WI38 (cell line): Measurements from ENCODE around the gene NUDT19.
"Not testable (repeated sequence)": the region's sequence is repeated elsewhere in the genome, so short reads cannot be mapped to it uniquely, and the experiment has no call there.

Source experiments
- H3K4me3 ChIP-seq: 2 replicates; pipeline ENCODE4 v1.5.1; 2011; ENCODE audit warnings: low read depth, mild to moderate bottlenecking, control low read depth, low read length
- TF ChIP-seq, protein P1 (sequence below): IDR thresholded peaks from 2 replicates; pipeline ENCODE4 v1.5.1; 2012; ENCODE audit warnings: low read depth, mild to moderate bottlenecking, control low read depth, low read length

Gene NUDT19

DNA sequence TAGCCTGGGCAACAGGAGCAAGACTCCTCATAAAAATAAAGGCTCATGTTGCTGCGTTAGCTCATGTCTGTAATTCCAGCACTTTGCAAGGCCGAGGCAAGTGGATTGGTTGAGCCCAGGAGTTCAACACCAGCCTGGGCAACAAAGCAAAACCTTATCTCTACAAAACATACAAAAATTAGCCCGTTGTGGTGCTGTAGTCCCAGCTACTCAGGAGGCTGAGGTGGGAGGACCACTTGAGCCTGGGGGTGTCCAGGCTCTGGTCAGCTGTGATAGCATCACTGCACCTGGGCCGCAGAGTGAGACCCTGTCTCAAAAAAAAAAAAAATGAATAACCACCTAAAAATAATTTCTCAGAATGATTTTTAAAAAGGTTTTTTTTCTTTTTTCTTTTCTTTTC lies 3.9 kb upstream of the NUDT19 start:
- TF ChIP-seq, protein P1, sequence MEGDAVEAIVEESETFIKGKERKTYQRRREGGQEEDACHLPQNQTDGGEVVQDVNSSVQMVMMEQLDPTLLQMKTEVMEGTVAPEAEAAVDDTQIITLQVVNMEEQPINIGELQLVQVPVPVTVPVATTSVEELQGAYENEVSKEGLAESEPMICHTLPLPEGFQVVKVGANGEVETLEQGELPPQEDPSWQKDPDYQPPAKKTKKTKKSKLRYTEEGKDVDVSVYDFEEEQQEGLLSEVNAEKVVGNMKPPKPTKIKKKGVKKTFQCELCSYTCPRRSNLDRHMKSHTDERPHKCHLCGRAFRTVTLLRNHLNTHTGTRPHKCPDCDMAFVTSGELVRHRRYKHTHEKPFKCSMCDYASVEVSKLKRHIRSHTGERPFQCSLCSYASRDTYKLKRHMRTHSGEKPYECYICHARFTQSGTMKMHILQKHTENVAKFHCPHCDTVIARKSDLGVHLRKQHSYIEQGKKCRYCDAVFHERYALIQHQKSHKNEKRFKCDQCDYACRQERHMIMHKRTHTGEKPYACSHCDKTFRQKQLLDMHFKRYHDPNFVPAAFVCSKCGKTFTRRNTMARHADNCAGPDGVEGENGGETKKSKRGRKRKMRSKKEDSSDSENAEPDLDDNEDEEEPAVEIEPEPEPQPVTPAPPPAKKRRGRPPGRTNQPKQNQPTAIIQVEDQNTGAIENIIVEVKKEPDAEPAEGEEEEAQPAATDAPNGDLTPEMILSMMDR: no peak
- no peak overlapping the region for H3K4me3 ChIP-seq

DNA sequence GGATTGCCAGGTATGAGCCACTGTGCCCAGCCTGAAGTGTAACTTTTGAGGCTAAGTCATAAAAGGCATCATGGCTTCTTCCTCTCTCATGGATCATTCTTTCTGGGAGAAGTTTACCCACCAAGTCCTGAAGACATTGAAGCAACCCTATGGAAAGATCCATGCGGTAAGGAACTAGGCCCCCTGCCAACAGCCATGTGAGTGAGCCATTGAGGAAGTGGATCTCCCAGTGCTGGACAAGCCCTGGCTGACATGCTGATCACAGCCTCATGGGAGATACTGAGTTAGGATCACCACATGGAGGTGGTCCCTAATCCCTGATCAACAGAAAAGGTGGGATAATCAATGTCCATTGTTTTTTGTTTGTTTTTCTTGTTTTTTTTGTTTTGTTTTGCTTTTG lies 3.3 kb upstream of the NUDT19 start:
- TF ChIP-seq, protein P1: no peak
- H3K4me3 ChIP-seq: no peak overlapping the region

DNA sequence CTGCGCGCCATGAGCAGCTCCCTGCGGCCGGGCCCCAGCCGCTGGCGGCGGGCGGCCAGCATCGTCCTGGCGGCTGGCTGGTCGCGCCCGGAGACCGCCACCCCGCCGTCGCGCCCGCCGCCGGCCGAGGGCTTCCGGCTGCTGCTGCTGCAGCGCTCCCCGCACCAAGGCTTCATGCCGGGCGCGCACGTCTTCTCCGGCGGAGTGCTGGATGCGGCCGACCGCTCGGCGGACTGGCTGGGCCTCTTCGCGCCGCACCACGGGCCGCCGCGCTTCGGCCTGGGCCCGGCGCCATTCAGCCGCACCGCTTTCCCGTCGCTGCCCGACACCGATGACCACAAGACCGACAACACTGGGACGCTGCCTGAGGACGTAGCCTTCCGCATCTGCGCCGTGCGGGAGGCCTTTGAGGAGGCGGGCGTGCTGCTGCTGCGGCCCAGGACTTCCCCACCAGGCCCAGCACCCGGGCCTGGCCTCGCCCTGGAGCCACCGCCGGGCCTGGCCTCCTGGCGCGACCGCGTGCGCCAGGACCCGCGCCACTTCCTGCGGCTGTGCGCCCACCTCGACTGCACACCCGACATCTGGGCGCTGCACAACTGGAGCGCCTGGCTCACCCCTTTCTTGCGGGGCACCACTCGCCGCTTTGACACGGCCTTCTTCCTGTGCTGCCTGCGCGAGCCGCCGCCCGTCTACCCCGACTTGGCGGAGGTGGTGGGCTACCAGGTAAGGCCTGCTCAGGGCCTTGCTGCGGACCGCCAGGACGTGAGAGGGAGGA lies 518 bp downstream of the NUDT19 start:
- TF ChIP-seq, protein P1: no peak

DNA sequence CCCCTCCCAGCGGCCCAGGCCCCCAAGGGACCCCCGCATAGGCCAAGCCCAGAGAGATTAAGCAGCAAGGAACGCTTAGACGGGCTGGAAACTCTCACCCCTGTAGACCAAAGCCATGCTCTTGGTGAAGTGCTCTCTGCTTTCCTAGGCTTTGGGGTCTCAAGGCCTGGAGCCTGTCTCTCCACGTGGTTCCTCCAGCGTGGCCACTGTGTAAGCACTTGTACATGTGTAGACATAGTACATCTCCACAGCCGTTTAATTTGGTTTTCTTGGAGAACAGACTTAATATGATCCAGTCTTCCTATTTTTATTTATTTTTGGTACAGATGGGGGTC lies 1.1 kb downstream of the NUDT19 start:
- TF ChIP-seq, protein P1: no peak
- peak overlapping the region; percentile 70 for H3K4me3 ChIP-seq

More for the DNA sequence above, 518 bp downstream of the NUDT19 start:
- H3K4me3 ChIP-seq: peak overlapping the region; percentile 70

DNA sequence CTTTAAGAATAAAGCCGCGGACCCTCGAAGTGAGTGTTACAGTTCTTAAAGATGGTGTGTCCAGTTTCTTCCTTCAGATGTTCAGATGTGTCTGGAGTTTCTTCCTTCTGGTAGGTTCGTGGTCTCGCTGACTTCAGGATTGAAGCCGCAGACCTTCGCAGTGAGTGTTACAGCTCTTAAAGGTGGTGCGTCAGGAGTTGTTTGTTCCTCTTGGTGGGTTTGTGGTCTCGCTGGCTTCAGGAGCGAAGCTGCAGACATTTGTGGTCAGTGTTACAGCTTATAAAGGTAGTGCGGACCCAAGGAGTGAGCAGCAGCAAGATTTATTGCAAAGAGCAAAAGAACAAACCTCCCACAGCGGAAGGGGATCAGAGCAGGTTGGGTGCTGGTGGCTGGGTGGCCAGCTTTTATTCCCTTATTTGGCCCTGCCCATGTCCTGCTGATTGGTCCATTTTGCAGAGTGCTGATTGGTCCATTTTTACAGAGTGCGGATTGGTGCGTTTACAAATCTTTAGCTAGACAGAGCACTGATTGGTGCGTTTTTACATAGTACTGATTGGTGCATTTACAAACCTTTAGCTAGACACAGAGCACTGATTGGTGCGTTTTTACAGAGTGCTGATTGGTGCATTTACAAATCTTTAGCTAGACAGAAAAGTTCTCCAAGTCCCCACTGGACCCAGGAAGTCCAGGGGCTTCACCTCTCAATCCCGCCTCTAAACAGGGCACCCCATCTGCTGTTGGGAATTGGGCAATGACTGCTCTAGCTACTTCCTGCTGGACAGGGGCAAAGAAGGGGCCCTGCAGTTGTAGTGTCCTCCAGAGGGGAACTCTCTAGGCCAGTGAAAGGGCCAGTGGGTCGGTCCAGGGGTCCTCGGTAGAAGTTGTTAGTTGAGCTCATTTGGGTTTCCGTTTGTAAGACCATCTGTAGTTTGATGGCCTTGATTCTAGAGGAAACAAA lies 1.8 kb downstream of the NUDT19 start:
- peak overlapping the region; percentile 70 for H3K4me3 ChIP-seq

DNA sequence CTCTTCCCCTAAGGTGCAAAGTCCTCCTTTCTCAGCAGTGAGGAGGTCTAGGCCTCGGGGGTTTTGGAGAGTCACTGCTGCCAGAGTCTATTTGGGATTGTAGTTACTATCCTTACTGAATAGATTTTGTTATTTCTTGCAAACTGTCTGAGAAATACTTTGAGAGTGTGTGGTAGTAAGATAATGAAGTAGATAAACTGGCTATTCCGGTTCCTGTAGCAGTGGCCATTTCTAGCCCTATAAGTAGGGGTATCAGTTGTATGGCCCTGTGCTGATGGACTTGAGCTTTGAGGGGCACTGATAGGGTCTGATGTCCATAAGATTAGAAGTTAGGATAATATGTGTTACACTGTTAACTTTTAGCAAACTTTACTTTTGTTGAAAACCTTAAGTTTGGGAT lies 2.7 kb downstream of the NUDT19 start:
- not testable (repeated sequence) for H3K4me3 ChIP-seq

DNA sequence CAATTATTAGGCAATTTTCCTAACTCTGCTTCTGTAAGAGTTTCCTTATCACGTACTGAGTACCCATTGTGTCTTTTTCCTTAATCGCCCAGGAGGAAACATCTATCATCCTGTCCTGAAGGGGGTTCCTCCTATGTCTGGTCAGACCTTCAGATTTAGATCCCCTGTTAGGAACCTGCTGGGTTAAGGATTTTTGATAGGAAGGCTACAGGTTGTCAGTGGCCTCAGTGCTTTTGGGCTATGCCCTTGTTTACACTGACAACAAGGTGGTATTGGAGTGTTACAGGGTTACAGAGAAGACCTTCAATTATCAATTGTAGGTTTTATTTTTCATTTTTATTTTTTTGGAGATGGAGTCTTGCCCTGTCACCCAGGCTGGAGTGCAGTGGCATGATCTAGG lies 3.2 kb downstream of the NUDT19 start:
- H3K4me3 ChIP-seq: not testable (repeated sequence)

DNA sequence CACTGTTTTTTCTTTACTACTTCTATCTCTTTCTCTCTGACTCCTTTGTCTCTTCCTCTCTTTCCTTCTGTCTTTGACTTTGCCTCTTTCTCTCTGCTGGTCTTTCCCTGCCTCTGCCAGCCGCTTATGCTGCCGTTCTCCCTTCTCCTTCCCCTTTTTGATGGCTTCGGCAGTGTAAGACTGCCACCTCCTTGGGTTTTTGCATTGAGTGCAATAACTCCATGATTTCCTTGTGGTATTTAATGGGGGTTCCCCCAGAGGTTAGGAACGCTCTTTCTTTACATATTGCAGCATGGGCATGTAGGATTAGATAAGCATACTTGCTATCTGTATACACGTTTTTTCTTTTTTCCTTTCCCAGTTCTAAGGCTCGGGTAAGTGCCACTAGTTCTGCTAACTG lies 3.9 kb downstream of the NUDT19 start:
- H3K4me3 ChIP-seq: not testable (repeated sequence)

DNA sequence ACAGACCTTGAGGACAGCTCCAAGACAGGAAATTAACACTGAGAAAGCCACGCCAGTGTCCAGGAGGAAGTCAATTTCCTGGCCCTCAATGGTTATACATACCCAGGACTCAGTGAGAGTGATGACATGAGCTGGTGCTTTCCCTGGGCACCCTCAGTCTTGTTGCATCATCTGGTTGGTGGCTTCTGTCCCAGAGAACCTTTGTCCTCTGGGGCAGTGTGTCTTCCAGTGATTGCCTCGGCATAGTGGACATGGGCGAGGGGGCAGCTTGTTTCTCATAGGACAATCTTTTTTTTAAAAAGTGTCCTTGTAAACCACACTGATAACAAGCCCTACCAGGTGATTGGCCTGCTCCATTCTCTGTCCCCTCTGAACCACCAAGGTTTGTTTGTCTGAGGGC lies 5.2 kb downstream of the NUDT19 start:
- not testable (repeated sequence) for H3K4me3 ChIP-seq

DNA sequence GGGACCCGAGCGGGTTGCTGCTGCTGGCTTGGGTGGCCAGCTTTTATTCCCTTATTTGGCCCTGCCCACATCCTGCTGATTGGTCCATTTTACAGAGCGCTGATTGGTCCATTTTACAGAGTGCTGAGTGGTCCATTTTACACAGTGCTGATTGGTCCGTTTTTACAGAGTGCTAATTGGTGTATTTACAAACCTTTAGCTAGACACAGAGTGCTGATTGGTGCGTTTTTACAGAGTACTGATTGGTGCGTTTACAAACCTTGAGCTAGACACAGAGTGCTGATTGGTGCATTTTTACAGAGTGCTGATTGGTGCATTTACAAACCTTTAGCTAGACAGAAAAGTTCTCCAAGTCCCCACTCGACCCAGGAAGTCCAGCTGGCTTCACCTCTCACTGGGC lies 8.5 kb downstream of the NUDT19 start:
- not testable (repeated sequence) for H3K4me3 ChIP-seq
